ENCODE measurements around the gene ESRRB. TPM values are rescaled to one million over a fixed set of nuclear protein-coding genes. Genes with fewer than 3 reads are reported as not detected.

Gene ESRRB
- polyA plus RNA-seq, 1 experiment: not detected

DNA sequence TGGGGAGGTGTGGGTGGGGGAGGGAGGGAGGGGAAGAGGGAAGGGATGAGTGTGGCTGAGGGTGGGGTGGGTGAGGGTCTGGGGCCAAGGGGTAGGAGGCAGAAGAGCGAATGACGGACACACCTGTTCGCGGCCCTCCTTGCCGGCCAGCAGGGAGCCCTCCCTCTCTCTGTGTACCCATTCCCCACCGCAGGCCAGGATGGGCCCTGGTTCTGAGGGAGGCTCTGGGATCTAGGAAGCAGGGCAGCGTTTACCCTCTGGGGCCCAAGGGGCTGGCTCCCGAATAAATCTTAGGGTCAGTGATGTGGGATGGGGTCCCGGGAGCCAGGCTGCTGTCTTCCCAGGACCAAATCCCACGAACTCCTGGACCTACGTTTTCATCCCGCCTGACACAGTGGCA is 46.0 kb upstream of the ESRRB start:
- Histone ChIP-seq H3K4me3 (ENCODE audit: low read depth, low read length) (no peak overlapping the region), H3K9me3 (ENCODE audit: control insufficient read depth, insufficient read depth, low read length) (no peaks in the 10 kb centered on the region), H3K27ac (ENCODE audit: low read depth, low read length) (no peak overlapping the region), H3K27me3 (ENCODE audit: control insufficient read depth, insufficient read depth, low read length) (peaks cover 30% of the 10 kb centered on the region)
- POLR2A ChIA-PET: no interaction called here
- no peak for DNase-seq (ENCODE audit: low read depth, low spot score)
- TF ChIP-seq, protein P1, sequence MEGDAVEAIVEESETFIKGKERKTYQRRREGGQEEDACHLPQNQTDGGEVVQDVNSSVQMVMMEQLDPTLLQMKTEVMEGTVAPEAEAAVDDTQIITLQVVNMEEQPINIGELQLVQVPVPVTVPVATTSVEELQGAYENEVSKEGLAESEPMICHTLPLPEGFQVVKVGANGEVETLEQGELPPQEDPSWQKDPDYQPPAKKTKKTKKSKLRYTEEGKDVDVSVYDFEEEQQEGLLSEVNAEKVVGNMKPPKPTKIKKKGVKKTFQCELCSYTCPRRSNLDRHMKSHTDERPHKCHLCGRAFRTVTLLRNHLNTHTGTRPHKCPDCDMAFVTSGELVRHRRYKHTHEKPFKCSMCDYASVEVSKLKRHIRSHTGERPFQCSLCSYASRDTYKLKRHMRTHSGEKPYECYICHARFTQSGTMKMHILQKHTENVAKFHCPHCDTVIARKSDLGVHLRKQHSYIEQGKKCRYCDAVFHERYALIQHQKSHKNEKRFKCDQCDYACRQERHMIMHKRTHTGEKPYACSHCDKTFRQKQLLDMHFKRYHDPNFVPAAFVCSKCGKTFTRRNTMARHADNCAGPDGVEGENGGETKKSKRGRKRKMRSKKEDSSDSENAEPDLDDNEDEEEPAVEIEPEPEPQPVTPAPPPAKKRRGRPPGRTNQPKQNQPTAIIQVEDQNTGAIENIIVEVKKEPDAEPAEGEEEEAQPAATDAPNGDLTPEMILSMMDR (IDR thresholded peaks at IDR 0.05; ENCODE audit: low read depth, low read length): no peak
- CTCF ChIA-PET: interaction anchor here (1.1 kb wide), 1 partner anchor 23 kb away, joined by 4 read pairs; no protein-coding TSS in a partner anchor

DNA sequence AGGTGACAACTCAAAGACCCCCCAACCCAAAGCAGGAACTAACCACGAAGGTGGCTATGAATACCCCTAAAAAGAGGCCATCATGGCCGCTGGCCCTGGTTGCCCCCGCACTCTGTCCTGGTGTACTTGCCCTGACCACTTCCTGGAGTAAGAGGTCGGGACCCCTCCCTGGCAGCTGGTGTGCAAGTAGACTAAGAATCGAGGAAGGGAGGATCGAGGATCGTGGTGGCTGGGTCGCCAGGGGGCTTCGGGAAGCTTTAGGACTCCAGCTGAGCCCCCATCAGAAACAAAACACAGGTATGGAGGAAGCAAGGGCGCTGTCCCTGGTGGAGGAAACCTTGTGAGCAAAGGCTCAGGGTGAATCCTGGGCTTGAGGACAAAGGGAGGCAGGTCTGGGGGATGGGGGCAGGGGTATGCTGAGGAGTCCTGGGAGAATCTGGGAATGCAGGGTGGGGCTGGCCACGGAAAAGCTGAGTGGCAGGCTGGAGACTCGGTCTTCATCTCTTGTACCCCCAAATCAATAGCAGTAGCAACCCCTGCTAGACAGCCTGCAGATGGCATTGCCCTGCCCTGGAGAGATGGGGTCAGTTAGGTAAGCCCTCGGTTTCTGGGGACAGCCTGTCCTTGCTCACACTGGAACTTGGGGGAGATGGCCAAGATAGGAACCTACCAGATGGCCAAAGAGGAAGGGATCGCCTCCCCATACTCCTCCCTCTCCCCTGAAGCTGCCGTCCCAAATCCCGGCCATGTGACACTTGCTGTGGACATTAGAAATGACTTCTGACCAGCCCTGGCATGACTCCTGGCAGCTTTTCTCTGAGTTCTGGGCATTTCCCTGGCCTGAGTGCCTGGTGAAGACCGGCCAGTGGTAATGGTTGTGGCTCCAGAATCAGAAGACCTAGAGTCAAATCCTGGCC is 45.3 kb upstream of the ESRRB start:
- ChIA-PET POLR2A (no interaction called here), CTCF (interaction anchor here (1.0 to 2.1 kb wide), 2 partner anchors 22 to 57 kb away, joined by 3 to 5 read pairs; no protein-coding TSS in a partner anchor)
- peaks cover 32% of the 10 kb centered on the region for H3K27me3 ChIP-seq (ENCODE audit: control insufficient read depth, insufficient read depth, low read length)
- H3K9me3 ChIP-seq (ENCODE audit: control insufficient read depth, insufficient read depth, low read length): no peaks in the 10 kb centered on the region
- no peak for DNase-seq (ENCODE audit: low read depth, low spot score)
- no peak overlapping the region for H3K27ac ChIP-seq (ENCODE audit: low read depth, low read length)
- H3K4me3 ChIP-seq (ENCODE audit: low read depth, low read length): no peak overlapping the region
- TF ChIP-seq, protein P1 (IDR thresholded peaks at IDR 0.05; ENCODE audit: low read depth, low read length): no peak

DNA sequence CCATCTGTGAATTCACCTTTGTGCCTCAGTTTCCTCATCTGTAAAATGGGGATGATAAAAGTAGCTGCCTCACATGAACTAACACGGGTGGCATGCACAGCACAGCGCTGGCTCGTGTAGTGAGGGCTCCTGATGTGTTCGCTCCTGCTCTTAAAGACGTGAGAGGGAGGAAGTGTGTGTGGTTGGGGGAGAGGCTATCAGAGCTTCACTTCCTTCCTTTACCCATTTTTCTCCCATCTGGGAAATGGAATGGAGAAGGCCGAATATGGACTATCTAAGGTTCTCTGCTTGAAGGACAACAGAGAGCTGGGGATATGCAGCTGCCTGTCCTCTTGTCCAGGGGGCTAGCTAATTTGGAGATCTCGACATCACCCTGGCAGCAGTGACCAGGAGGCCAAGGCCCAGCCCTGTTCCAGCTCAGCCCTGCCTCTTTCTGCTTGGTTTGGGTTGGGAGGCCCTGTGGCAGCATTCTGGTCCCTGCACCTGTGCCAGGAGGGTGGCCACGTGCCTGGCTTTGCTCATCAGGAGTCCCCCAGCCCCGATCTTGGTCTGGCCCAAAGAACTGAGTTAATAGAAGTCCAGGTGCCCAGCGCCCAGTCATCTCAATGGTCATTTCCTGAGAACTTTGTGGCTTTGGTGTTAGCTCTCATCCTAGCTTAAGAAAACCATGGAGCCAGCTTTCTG is 44.5 kb upstream of the ESRRB start:
- H3K4me3 ChIP-seq (ENCODE audit: low read depth, low read length): no peak overlapping the region
- H3K27ac ChIP-seq (ENCODE audit: low read depth, low read length): no peak overlapping the region
- no peak for DNase-seq (ENCODE audit: low read depth, low spot score)
- ChIA-PET POLR2A (no interaction called here), CTCF (interaction anchor here (1.0 to 2.1 kb wide), 2 partner anchors 21 to 56 kb away, joined by 3 to 5 read pairs; no protein-coding TSS in a partner anchor)
- H3K9me3 ChIP-seq (ENCODE audit: control insufficient read depth, insufficient read depth, low read length): no peaks in the 10 kb centered on the region
- TF ChIP-seq, protein P1 (IDR thresholded peaks at IDR 0.05; ENCODE audit: low read depth, low read length): no peak
- H3K27me3 ChIP-seq (ENCODE audit: control insufficient read depth, insufficient read depth, low read length): peaks cover 32% of the 10 kb centered on the region

DNA sequence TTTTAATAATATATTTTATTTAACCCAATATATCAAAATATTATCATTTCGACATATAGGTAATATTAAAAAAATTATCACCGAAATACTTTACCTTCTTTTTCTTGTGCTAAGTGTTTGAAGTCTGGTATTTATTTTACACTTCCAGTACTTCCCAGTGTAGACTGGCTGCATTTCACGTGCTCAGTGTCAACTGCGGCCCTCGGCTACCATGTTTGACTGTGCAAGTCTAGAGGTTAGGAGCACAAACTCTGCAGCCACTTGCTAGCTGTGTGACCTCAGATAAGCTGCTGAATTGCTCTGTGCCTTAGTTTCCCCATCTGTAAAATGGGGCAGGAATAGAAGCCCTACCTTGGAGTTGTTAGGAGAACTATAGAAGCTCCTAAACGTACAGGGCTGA is 42.3 kb upstream of the ESRRB start:
- no peaks in the 10 kb centered on the region for H3K9me3 ChIP-seq (ENCODE audit: control insufficient read depth, insufficient read depth, low read length)
- no peak overlapping the region for H3K4me3 ChIP-seq (ENCODE audit: low read depth, low read length)
- DNase-seq (ENCODE audit: low read depth, low spot score): no peak
- CTCF ChIA-PET: interaction anchor here (0.7 kb wide), 1 partner anchor 19 kb away, joined by 6 read pairs; no protein-coding TSS in a partner anchor
- TF ChIP-seq, protein P1 (IDR thresholded peaks at IDR 0.05; ENCODE audit: low read depth, low read length): no peak
- POLR2A ChIA-PET: no interaction called here
- H3K27me3 ChIP-seq (ENCODE audit: control insufficient read depth, insufficient read depth, low read length): peaks cover 25% of the 10 kb centered on the region
- H3K27ac ChIP-seq (ENCODE audit: low read depth, low read length): no peak overlapping the region
